Liver (tissue), 9 donors: ENCODE measurements around the gene MIGA1. TPM values are rescaled to one million over a fixed set of nuclear protein-coding genes. Genes with fewer than 3 reads are reported as not detected.
"Not testable (repeated sequence)": the region's sequence is repeated elsewhere in the genome, so short reads cannot be mapped to it uniquely, and the experiment has no call there.

ENCODE experiments used
- DNase-seq: peaks from one replicate; pipeline ENCODE4 v3.0.0-alpha.2; 2017; ENCODE audit warnings: low spot score
- H3K27ac ChIP-seq, 2 donors: one replicate each; pipeline ENCODE4 v1.7.0; 2013; ENCODE audit warnings: inconsistent platforms in 2 of 2, low read length in 2 of 2, control low read depth in 1 of 2, low read depth in 1 of 2, mild to moderate bottlenecking in 1 of 2
- H3K27me3 ChIP-seq, 4 donors: one replicate each; pipeline versions ENCODE4 v1.6.1 to v1.7.0; 2013; ENCODE audit warnings: low read length in 3 of 4, inconsistent platforms in 1 of 4, mild to moderate bottlenecking in 1 of 4, moderate library complexity in 1 of 4; ENCODE audit not compliant: control insufficient read depth in 4 of 4, insufficient read depth in 4 of 4
- H3K36me3 ChIP-seq, 4 donors: one replicate each; pipeline versions ENCODE4 v1.6.1 to v1.7.0; 2013; ENCODE audit warnings: low read length in 3 of 4, mild to moderate bottlenecking in 3 of 4, low read depth in 1 of 4, moderate library complexity in 1 of 4; ENCODE audit not compliant: control insufficient read depth in 4 of 4, insufficient read depth in 3 of 4
- H3K4me1 ChIP-seq, 4 donors: one replicate each; pipeline versions ENCODE4 v1.6.1 to v1.7.0; 2013; ENCODE audit warnings: low read length in 3 of 4, mild to moderate bottlenecking in 3 of 4, moderate library complexity in 1 of 4; ENCODE audit not compliant: control insufficient read depth in 4 of 4, insufficient read depth in 4 of 4
- H3K4me3 ChIP-seq, 3 donors: one replicate each; pipeline versions ENCODE4 v1.6.1 to v1.7.0; 2013; ENCODE audit warnings: low read length in 3 of 3, control low read depth in 1 of 3, low read depth in 1 of 3, mild to moderate bottlenecking in 1 of 3
- H3K9ac ChIP-seq, 2 donors: one replicate each; pipeline ENCODE4 v1.7.0; 2013; ENCODE audit warnings: low read length in 2 of 2, mild to moderate bottlenecking in 2 of 2, moderate library complexity in 2 of 2, control low read depth in 1 of 2, low read depth in 1 of 2
- H3K9me3 ChIP-seq, 4 donors: one replicate each; pipeline versions ENCODE4 v1.6.1 to v1.7.0; 2013; ENCODE audit warnings: low read length in 3 of 4; ENCODE audit not compliant: control insufficient read depth in 4 of 4
- ATF3 ChIP-seq: IDR thresholded peaks from 2 replicates; pipeline ENCODE4 v1.6.1; 2016; ENCODE audit warnings: antibody characterized with exemption
- EGR1 ChIP-seq, 2 donors: IDR thresholded peaks; 2 replicates each; pipeline ENCODE4 v1.6.1; 2016 to 2018; ENCODE audit warnings: antibody characterized with exemption in 2 of 2, low read depth in 2 of 2
- FOXA1 ChIP-seq: IDR thresholded peaks from 2 replicates; pipeline ENCODE4 v1.6.1; 2016; ENCODE audit warnings: antibody characterized with exemption
- GABPA ChIP-seq, 2 donors: IDR thresholded peaks in 1 of 2; conservative IDR thresholded peaks in 1 of 2; 2 replicates each; pipeline ENCODE4 v1.6.1; 2016; ENCODE audit warnings: antibody characterized with exemption in 2 of 2, mild to moderate bottlenecking in 1 of 2, moderate library complexity in 1 of 2
- HNF4G ChIP-seq: IDR thresholded peaks from 2 replicates; pipeline ENCODE4 v1.6.1; 2016; ENCODE audit warnings: antibody characterized with exemption
- JUND ChIP-seq, 2 donors: IDR thresholded peaks; 2 replicates each; pipeline ENCODE4 v1.6.1; 2016; ENCODE audit warnings: antibody characterized with exemption in 2 of 2
- MAX ChIP-seq: IDR thresholded peaks from 2 replicates; pipeline ENCODE4 v1.6.1; 2016; ENCODE audit warnings: antibody characterized with exemption
- NR2F2 ChIP-seq: IDR thresholded peaks from 2 replicates; pipeline ENCODE4 v1.6.1; 2016; ENCODE audit warnings: antibody characterized with exemption
- RAD21 ChIP-seq, 2 donors: IDR thresholded peaks; 2 replicates each; pipeline ENCODE4 v1.6.1; 2016; ENCODE audit warnings: antibody characterized with exemption in 2 of 2, mild to moderate bottlenecking in 2 of 2
- REST ChIP-seq: IDR thresholded peaks from 2 replicates; pipeline ENCODE4 v1.6.1; 2016; ENCODE audit warnings: antibody characterized with exemption, mild to moderate bottlenecking
- RXRA ChIP-seq, 2 donors: IDR thresholded peaks; 2 replicates each; pipeline ENCODE4 v1.6.1; 2017 to 2018; ENCODE audit warnings: antibody characterized with exemption in 2 of 2, mild to moderate bottlenecking in 1 of 2
- SP1 ChIP-seq: IDR thresholded peaks from 2 replicates; pipeline ENCODE4 v1.6.1; 2018; ENCODE audit warnings: antibody characterized with exemption, mild to moderate bottlenecking
- TAF1 ChIP-seq: conservative IDR thresholded peaks from 2 replicates; pipeline ENCODE4 v1.6.1; 2016; ENCODE audit warnings: antibody characterized with exemption, mild to moderate bottlenecking
- YY1 ChIP-seq: IDR thresholded peaks from 2 replicates; pipeline ENCODE4 v1.6.1; 2016; ENCODE audit warnings: antibody characterized with exemption, mild to moderate bottlenecking
- WGBS: extraction: QIAGEN DNeasy Blood & Tissue Kit; methylation state at CpG from one replicate; pipeline ENCODE4 v1.1.7; 2013; 5-methylcytosine and 5-hydroxymethylcytosine counted together
- polyA plus RNA-seq, 2 donors: library from polyadenylated mRNA; stranded (reverse) in 1 of 2; unstranded in 1 of 2; fragments of 200-250 nt in 1 of 2; fragments of >200 nt in 1 of 2; fragmentation: Nextera tagmentation in 1 of 2; extraction: Ambion mirVana in 1 of 2; gene quantifications; one replicate each; pipeline versions ENCODE4 v1.2.1 to v1.2.3, GENCODE V29; 2013 to 2015
- total RNA-seq, 2 donors: library from RNA; depleted of rRNA; stranded (reverse); fragments of >200 nt; gene quantifications; one replicate each; pipeline ENCODE4 v1.2.3, GENCODE V29; 2014
- TF ChIP-seq, protein P1 (sequence below): IDR thresholded peaks from 2 replicates; pipeline ENCODE4 v1.6.1; 2016; ENCODE audit warnings: antibody characterized with exemption
- donor health status: healthy.
- donor health status: healthy.
- donor health status: healthy.
- donor health status: healthy.
- donor health status: healthy.

MIGA1 gene
- total and polyA plus RNA-seq, 4 donors = 3.5 to 8.0 (median 6.2) TPM

DNA sequence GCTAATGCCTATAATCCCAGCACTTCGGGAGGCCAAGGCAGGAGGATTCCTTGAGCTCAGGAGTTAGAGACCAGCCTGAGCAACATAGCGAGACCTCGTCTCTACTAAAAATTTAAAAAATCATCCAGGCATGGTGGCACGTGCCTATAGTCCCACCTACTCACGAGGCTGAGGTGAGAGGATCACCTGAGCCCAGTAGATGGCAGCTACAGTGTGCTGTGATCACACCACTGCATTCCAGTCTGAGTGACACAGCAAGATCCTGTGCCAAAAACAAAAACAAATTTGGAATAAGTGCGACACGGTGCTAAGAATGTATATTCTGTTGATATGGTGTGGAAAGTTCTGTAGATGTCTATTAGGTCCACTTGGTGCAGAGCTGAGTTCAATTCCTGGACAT is 34.9 kb upstream of the MIGA1 start (continued):
- no peak for TF ChIP-seq MAX

DNA sequence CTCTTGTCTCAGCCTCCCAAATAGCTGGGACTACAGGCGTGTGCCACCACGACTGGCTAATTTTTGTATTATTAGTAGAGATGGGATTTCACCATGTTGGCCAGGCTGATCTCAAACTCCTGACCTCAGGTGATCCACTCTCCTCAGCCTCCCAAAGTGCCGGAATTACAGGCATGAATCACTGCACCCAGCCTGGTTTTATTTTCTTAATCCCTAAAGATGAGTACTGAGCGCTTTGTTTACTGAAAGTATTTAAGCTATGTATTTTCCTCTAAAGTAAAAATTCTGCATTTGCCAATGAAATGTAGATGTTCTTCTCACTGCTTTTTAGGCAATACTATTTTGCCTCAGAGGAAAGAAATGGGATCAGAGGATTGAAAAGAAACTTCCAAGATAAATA is 30.0 kb upstream of the MIGA1 start:
- H3K4me1 ChIP-seq, DNase-seq, H3K9ac ChIP-seq, H3K9me3 ChIP-seq, H3K27me3 ChIP-seq, H3K36me3 ChIP-seq, H3K27ac ChIP-seq, H3K4me3 ChIP-seq: not testable (repeated sequence)
- WGBS = 97% methylated on average over 4 of the region's 4 CpGs

GRCh38 chr1:77756052-77756754 is 23.2 kb upstream of the MIGA1 start:
- Histone ChIP-seq H3K27ac (no peak overlapping the region), H3K27me3 (no peaks in the 10 kb centered on the region), H3K9ac (no peak overlapping the region), H3K9me3 (no peaks in the 10 kb centered on the region), H3K4me3 (no peak overlapping the region), H3K4me1 (peaks cover 5 to 36% (median 10%) of the 10 kb centered on the region in 4 donors), H3K36me3 (no peaks in the 10 kb centered on the region)
- no peak for TF ChIP-seq NR2F2
- TF ChIP-seq FOXA1 = no peak
- no peak for TF ChIP-seq SP1
- TF ChIP-seq YY1 = no peak
- TF ChIP-seq EGR1 (IDR thresholded peaks at IDR 0.05; ENCODE audit: low read depth in 2 of 2) = no peak
- TF ChIP-seq TAF1 = no peak
- TF ChIP-seq ATF3 = no peak
- no peak for TF ChIP-seq JUND (IDR thresholded peaks at IDR 0.05)
- TF ChIP-seq HNF4G = no peak
- no peak for DNase-seq
- WGBS = 77% methylated on average over 1 of the region's 1 CpG

- H3K9ac ChIP-seq = no peak overlapping the region
These were observed 22.3 kb upstream of the MIGA1 start for GRCh38 chr1:77757066-77757584.

More at GRCh38 chr1:77757066-77757584, 22.3 kb upstream of the MIGA1 start:
- H3K4me1 ChIP-seq = peaks cover 5 to 36% (median 10%) of the 10 kb centered on the region in 4 donors
- TF ChIP-seq HNF4G (no peak), ATF3 (no peak), GABPA (IDR thresholded peaks at IDR 0.05 in 1 of 2, conservative IDR thresholded peaks at IDR 0.05 in 1 of 2) (no peak), REST (no peak), SP1 (no peak), NR2F2 (no peak), TAF1 (no peak), RXRA (IDR thresholded peaks at IDR 0.05) (no peak), EGR1 (IDR thresholded peaks at IDR 0.05; ENCODE audit: low read depth in 2 of 2) (no peak), JUND (IDR thresholded peaks at IDR 0.05) (no peak), RAD21 (IDR thresholded peaks at IDR 0.05) (no peak), MAX (no peak)
- TF ChIP-seq, protein P1, sequence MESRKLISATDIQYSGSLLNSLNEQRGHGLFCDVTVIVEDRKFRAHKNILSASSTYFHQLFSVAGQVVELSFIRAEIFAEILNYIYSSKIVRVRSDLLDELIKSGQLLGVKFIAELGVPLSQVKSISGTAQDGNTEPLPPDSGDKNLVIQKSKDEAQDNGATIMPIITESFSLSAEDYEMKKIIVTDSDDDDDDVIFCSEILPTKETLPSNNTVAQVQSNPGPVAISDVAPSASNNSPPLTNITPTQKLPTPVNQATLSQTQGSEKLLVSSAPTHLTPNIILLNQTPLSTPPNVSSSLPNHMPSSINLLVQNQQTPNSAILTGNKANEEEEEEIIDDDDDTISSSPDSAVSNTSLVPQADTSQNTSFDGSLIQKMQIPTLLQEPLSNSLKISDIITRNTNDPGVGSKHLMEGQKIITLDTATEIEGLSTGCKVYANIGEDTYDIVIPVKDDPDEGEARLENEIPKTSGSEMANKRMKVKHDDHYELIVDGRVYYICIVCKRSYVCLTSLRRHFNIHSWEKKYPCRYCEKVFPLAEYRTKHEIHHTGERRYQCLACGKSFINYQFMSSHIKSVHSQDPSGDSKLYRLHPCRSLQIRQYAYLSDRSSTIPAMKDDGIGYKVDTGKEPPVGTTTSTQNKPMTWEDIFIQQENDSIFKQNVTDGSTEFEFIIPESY = no peak
- H3K9me3 ChIP-seq = no peaks in the 10 kb centered on the region
- H3K27ac ChIP-seq = no peak overlapping the region
- H3K4me3 ChIP-seq = no peak overlapping the region
- WGBS = 27% methylated on average over 1 of the region's 1 CpG
- no peaks in the 10 kb centered on the region for H3K27me3 ChIP-seq
- DNase-seq = no peak
- no peaks in the 10 kb centered on the region for H3K36me3 ChIP-seq
